GM12878 (cell line): ENCODE results near the gene LIN7B. TPM values are rescaled to one million over a fixed set of nuclear protein-coding genes. Genes with fewer than 3 reads are reported as not detected.

Source experiments
- ATAC-seq: fragments of 200-7000 bp; cut with Tn5 transposase; 3 replicates; pipeline ENCODE4 v1.9.1; 2020; ENCODE audit warnings: mild to moderate bottlenecking, moderate library complexity
- BruUV-seq: library from RNA; stranded (reverse); fragments of 400-500 nt; replicated peaks from 2 replicates; lab custom pipeline; 2021; lab: Mats Ljungman, UMichigan
- CTCF ChIA-PET: fragments of 300-600 bp; sonication (Branson Sonifier 250); formaldehyde crosslinking; extraction: SDS; loops from one replicate; lab custom pipeline; 2021; ENCODE audit warnings: inconsistent platforms; lab: Yijun Ruan, JAX
- POLR2A ChIA-PET: fragments of 350-600 bp; formaldehyde crosslinking; extraction: SDS; loops from one replicate; lab custom pipeline; 2021; ENCODE audit warnings: inconsistent platforms; lab: Charles Lee
- RAD21 ChIA-PET: fragments of 300-600 bp; sonication (Branson Sonifier 250); formaldehyde crosslinking; loops from one replicate; lab custom pipeline; 2023; ENCODE audit warnings: antibody characterized with exemption; ENCODE audit not compliant: unreplicated experiment; lab: Charles Lee
- SMC1A ChIA-PET: fragments of 300-600 bp; sonication (Branson Sonifier 250); formaldehyde crosslinking; loops from one replicate; lab custom pipeline; 2023; ENCODE audit not compliant: unreplicated experiment, uncharacterized antibody; lab: Charles Lee
- DNase-seq: peaks from one replicate; pipeline ENCODE4 v3.0.0-alpha.2; 2011; ENCODE audit warnings: low read depth, low spot score
- FAIRE-seq: peaks from 3 replicates; lab custom pipeline; 2011; peaks lifted over from hg19 to GRCh38; lab: Jason Lieb, UNC
- H2AFZ ChIP-seq: 2 replicates; pipeline ENCODE4 v1.6.0; 2011; ENCODE audit warnings: low read depth, low read length, control low read depth; ENCODE audit not compliant: control insufficient read depth
- H3K27ac ChIP-seq: 2 replicates; pipeline ENCODE4 v1.5.1; 2011; ENCODE audit warnings: control low read depth; ENCODE audit not compliant: control insufficient read depth, insufficient read depth
- H3K27me3 ChIP-seq, 2 experiments: replicated peaks in 1 of 2; 2 replicates each; pipeline versions ENCODE4 v1.6.0 to v1.6.1; 2011; ENCODE audit warnings: low read length in 1 of 2; ENCODE audit not compliant: control insufficient read depth in 2 of 2, insufficient read depth in 2 of 2
- H3K36me3 ChIP-seq, 2 experiments: 2 replicates each; pipeline ENCODE4 v1.5.1; 2011; ENCODE audit warnings: low read length in 1 of 2; ENCODE audit not compliant: control insufficient read depth in 2 of 2, insufficient read depth in 2 of 2
- H3K4me1 ChIP-seq: 2 replicates; pipeline ENCODE4 v1.6.1; 2011; ENCODE audit warnings: mild to moderate bottlenecking, low read length, moderate library complexity, mixed read lengths; ENCODE audit not compliant: control insufficient read depth, insufficient read depth
- H3K4me2 ChIP-seq: 2 replicates; pipeline ENCODE4 v1.6.0; 2011; ENCODE audit warnings: control low read depth; ENCODE audit not compliant: control insufficient read depth, insufficient read depth
- H3K4me3 ChIP-seq: fragments of 200-600 bp; sonication (generic); 2 replicates; pipeline ENCODE4 v1.5.1; 2016
- H3K79me2 ChIP-seq: 2 replicates; pipeline ENCODE4 v1.6.0; 2011; ENCODE audit warnings: low read length; ENCODE audit not compliant: control insufficient read depth, insufficient read depth
- H3K9ac ChIP-seq: 2 replicates; pipeline ENCODE4 v1.8.0; 2011; ENCODE audit warnings: low read length, control low read depth, mixed read lengths; ENCODE audit not compliant: control insufficient read depth, insufficient read depth
- H3K9me3 ChIP-seq: replicated peaks from 3 replicates; pipeline ENCODE4 v1.5.1; 2011; ENCODE audit warnings: mild to moderate bottlenecking, low read length; ENCODE audit not compliant: control insufficient read depth, insufficient read depth
- H4K20me1 ChIP-seq: 2 replicates; pipeline ENCODE4 v1.6.0; 2011; ENCODE audit not compliant: control insufficient read depth, insufficient read depth
- ATF7 ChIP-seq: fragments of 450-650 bp; IDR thresholded peaks from 2 replicates; pipeline ENCODE4 v1.6.1; 2016; ENCODE audit warnings: low read depth, mild to moderate bottlenecking
- EED ChIP-seq: sonication (generic); IDR thresholded peaks from 2 replicates; pipeline ENCODE4 v1.6.1; 2016; ENCODE audit warnings: antibody characterized with exemption, low read depth
- HDAC6 ChIP-seq: fragments of 200-600 bp; sonication (generic); IDR thresholded peaks from one replicate; pipeline ENCODE4 v1.8.0; 2017; ENCODE audit warnings: antibody characterized with exemption; ENCODE audit not compliant: unreplicated experiment
- JUND ChIP-seq: IDR thresholded peaks from 2 replicates; pipeline ENCODE4 v1.6.1; 2012; ENCODE audit warnings: low read depth, mild to moderate bottlenecking, low read length, improper control_type of control experiment, moderate library complexity
- KLF5 ChIP-seq: fragments of 450-650 bp; IDR thresholded peaks from 2 replicates; pipeline ENCODE4 v1.6.1; 2014; ENCODE audit warnings: mild to moderate bottlenecking; ENCODE audit not compliant: partially characterized antibody
- MEF2A ChIP-seq: IDR thresholded peaks from 2 replicates; pipeline ENCODE4 v1.6.1; 2011; ENCODE audit warnings: low read depth, mild to moderate bottlenecking, low read length, moderate library complexity; ENCODE audit not compliant: insufficient read depth
- MEF2B ChIP-seq: fragments of 450-650 bp; IDR thresholded peaks from 2 replicates; pipeline ENCODE4 v1.6.1; 2018; ENCODE audit warnings: mild to moderate bottlenecking, moderate library complexity; ENCODE audit not compliant: partially characterized antibody, poor library complexity, severe bottlenecking
- NRF1 ChIP-seq: conservative IDR thresholded peaks from 2 replicates; pipeline ENCODE4 v1.6.1; 2011; ENCODE audit warnings: mild to moderate bottlenecking, low read depth, low read length, improper control_type of control experiment
- PAX5 ChIP-seq: IDR thresholded peaks from 2 replicates; pipeline ENCODE4 v1.6.1; 2011; ENCODE audit warnings: low read depth, low read length, borderline replicate concordance
- POU2F2 ChIP-seq: IDR thresholded peaks from 3 replicates; pipeline ENCODE4 v1.6.1; 2011; ENCODE audit warnings: low read depth, mild to moderate bottlenecking, low read length, borderline replicate concordance
- SRF ChIP-seq, 2 experiments: IDR thresholded peaks; 2 replicates each; pipeline ENCODE4 v1.6.1; 2011; ENCODE audit warnings: low read depth in 2 of 2, low read length in 2 of 2, mild to moderate bottlenecking in 1 of 2, moderate library complexity in 1 of 2
- TARDBP ChIP-seq: IDR thresholded peaks from 2 replicates; pipeline ENCODE4 v1.6.1; 2016; ENCODE audit warnings: borderline replicate concordance
- ZNF207 ChIP-seq: fragments of 450-650 bp; IDR thresholded peaks from 2 replicates; pipeline ENCODE4 v1.6.1; 2014; ENCODE audit warnings: antibody characterized with exemption, mild to moderate bottlenecking, borderline replicate concordance
- WGBS: methylation state at CpG from one replicate; pipeline ENCODE4 v1.1.6; 2016; ENCODE audit warnings: low lambda C conversion rate; ENCODE audit not compliant: insufficient replicate concordance, insufficient coverage; ENCODE audit errors: missing lambda C conversion rate; 5-methylcytosine and 5-hydroxymethylcytosine counted together
- in situ Hi-C: fragments of 300-500 bp; cut with MboI; formaldehyde crosslinking; loops from 9 replicates; pipeline ENCODE4 v1.14.3; 2018; ENCODE audit warnings: mixed read lengths
- intact Hi-C: fragments of 100-400 bp; cut with micrococcal nuclease; formaldehyde crosslinking; loops from one replicate; pipeline ENCODE4 v1.14.2; 2022; ENCODE audit not compliant: unreplicated experiment
- polyA plus RNA-seq, 11 experiments: library from polyadenylated mRNA; depleted of rRNA in 4 of 11; unstranded in 6 of 11; stranded (reverse) in 5 of 11; fragments of >200 nt; fragmentation: Nextera tagmentation in 4 of 11; fragmentation: Illumina TruSeq in 1 of 11; extraction: Ambion mirVana in 4 of 11; extraction: Trizol in 1 of 11; gene quantifications; 1 replicate in 1 of 11; 2 replicates in 10 of 11; pipeline versions ENCODE4 v1.2.1 to v1.2.3, GENCODE V29; 2011 to 2016; ENCODE audit warnings: inconsistent platforms in 2 of 11, missing spikeins in 2 of 11, low read depth in 1 of 11
- total RNA-seq, 4 experiments: library from RNA; depleted of rRNA in 3 of 4; stranded (reverse); fragments of >200 nt in 3 of 4; fragmentation: Illumina TruSeq in 1 of 4; extraction: Trizol in 1 of 4; gene quantifications; 2 replicates each; pipeline versions ENCODE4 v1.2.1 to v1.2.3, GENCODE V29; 2013 to 2021
- TF ChIP-seq, protein P1 (sequence below): fragments of 450-650 bp; IDR thresholded peaks from 2 replicates; pipeline ENCODE4 v1.6.1; 2016; ENCODE audit warnings: mild to moderate bottlenecking, moderate library complexity, borderline replicate concordance

The LIN7B gene
- total and polyA plus RNA-seq, 10 of the 15 experiments (the other 5 are each of a cell fraction or from before 2014, with no cell fraction given) = 0.15 to 3.5 (median 1.6) TPM; not detected in 2

DNA sequence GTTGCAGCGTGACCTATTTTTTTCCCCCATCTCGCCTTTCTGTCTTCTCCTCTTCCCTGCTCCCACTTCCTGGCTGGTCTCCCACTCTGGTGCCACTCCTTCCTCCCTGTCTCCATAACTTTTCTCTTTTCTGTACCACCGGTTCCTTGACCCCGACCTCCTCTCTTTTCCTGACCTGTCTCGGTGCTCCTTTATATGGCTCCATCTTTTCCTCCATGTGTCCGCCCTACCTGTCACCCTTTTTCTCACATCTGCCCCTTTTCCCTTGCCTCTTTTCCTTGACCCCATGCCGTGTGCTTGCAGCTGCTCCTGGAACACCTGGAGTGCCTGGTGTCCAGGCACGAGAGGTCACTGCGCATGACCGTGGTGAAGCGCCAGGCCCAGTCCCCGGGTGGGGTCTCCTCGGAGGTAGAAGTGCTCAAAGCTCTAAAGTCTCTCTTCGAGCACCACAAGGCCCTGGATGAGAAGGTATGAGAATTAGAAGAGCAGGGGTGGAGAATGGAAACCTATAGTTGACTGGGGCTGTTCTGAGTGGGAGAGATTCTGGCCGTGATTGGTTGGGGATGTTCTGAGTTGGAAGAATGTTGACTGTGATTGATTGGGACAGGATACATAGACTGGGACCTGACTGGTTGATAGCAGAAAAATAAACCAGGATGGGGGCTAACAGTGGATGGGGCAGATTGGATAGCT lies 14.5 kb downstream of the LIN7B start:
- FAIRE-seq = peak; percentile 23
- peak overlapping the region; percentile 52; the same call in 1 of the 2 replicates for H3K4me2 ChIP-seq
- in situ Hi-C loops = no loop called here

DNA sequence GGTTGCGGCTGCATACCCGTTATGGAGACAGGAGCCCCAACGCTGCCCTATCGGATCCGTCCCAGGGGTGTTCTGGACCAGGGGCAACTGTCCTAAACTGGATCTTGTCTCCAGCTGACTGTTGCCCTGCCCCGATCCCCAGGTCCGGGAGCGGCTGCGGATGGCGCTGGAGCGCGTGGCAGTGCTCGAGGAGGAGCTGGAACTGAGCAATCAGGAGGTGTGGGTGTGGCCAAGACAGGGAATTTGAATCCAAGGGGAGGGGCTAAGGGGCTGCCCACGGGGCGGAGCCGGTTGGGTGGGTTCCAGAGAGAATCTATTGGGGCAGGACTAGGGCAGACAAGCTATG lies 15.0 kb downstream of the LIN7B start:
- Histone ChIP-seq H3K9ac (no peak overlapping the region), H3K36me3 (no peaks in the 10 kb centered on the region; a peak in 1 of 4 replicates), H3K4me3 (no peak overlapping the region), H3K4me2 (no peak overlapping the region), H2AFZ (no peak overlapping the region), H3K27me3 (no peaks in the 10 kb centered on the region), H3K27ac (no peak overlapping the region), H3K79me2 (no peaks in the 10 kb centered on the region), H3K9me3 (no peaks in the 10 kb centered on the region; the same call in 2 of the 3 replicates), H3K4me1 (peaks cover 3% of the 10 kb centered on the region; the same call in 1 of the 2 replicates), H4K20me1 (no peaks in the 10 kb centered on the region)
- WGBS = 80% methylated on average over 16 of the region's 16 CpGs
- intact Hi-C loops (no loop called here), in situ Hi-C loops (no loop called here)
- ATAC-seq = no peak
- ChIA-PET RAD21 (no interaction called here), POLR2A (no interaction called here), CTCF (interaction anchor here (0.6 to 2.2 kb wide), 3 partner anchors 15 to 448 kb away, joined by 3 to 13 read pairs (median 4); partner anchors contain the start of gene LIN7B), SMC1A (no interaction called here)
- DNase-seq = no peak
- FAIRE-seq = no peak
- BruUV-seq = no TSS peak
- no peak for TF ChIP-seq POU2F2
- no peak for TF ChIP-seq ATF7
- TF ChIP-seq NRF1 = no peak
- no peak for TF ChIP-seq PAX5
- TF ChIP-seq TARDBP = no peak
- no peak for TF ChIP-seq MEF2B
- no peak for TF ChIP-seq ZNF207
- no peak for TF ChIP-seq JUND
- no peak for TF ChIP-seq EED
- TF ChIP-seq MEF2A = no peak
- TF ChIP-seq SRF (IDR thresholded peaks at IDR 0.05; ENCODE audit: low read depth in 2 of 2, low read length in 2 of 2) = no peak
- TF ChIP-seq, protein P1, sequence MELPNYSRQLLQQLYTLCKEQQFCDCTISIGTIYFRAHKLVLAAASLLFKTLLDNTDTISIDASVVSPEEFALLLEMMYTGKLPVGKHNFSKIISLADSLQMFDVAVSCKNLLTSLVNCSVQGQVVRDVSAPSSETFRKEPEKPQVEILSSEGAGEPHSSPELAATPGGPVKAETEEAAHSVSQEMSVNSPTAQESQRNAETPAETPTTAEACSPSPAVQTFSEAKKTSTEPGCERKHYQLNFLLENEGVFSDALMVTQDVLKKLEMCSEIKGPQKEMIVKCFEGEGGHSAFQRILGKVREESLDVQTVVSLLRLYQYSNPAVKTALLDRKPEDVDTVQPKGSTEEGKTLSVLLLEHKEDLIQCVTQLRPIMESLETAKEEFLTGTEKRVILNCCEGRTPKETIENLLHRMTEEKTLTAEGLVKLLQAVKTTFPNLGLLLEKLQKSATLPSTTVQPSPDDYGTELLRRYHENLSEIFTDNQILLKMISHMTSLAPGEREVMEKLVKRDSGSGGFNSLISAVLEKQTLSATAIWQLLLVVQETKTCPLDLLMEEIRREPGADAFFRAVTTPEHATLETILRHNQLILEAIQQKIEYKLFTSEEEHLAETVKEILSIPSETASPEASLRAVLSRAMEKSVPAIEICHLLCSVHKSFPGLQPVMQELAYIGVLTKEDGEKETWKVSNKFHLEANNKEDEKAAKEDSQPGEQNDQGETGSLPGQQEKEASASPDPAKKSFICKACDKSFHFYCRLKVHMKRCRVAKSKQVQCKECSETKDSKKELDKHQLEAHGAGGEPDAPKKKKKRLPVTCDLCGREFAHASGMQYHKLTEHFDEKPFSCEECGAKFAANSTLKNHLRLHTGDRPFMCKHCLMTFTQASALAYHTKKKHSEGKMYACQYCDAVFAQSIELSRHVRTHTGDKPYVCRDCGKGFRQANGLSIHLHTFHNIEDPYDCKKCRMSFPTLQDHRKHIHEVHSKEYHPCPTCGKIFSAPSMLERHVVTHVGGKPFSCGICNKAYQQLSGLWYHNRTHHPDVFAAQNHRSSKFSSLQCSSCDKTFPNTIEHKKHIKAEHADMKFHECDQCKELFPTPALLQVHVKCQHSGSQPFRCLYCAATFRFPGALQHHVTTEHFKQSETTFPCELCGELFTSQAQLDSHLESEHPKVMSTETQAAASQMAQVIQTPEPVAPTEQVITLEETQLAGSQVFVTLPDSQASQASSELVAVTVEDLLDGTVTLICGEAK = no peak

More for the DNA sequence above, 14.5 kb downstream of the LIN7B start:
- DNase-seq = no peak
- no peaks in the 10 kb centered on the region; the same call in 2 of the 3 replicates for H3K9me3 ChIP-seq
- CTCF ChIA-PET = interaction anchor here (0.6 to 2.2 kb wide), 6 partner anchors 14 to 135 kb away, joined by 3 to 13 read pairs (median 4); partner anchors contain the start of genes GYS1, LIN7B and RUVBL2
- POLR2A ChIA-PET = no interaction called here
- H3K27ac ChIP-seq = no peak overlapping the region
- no peaks in the 10 kb centered on the region for H3K27me3 ChIP-seq
- no peak for TF ChIP-seq KLF5
- no peak for TF ChIP-seq HDAC6
- intact Hi-C loops = no loop called here
- no peaks in the 10 kb centered on the region for H3K79me2 ChIP-seq
- no peak for ATAC-seq
- H3K4me3 ChIP-seq = no peak overlapping the region
- no TSS peak for BruUV-seq
- no peaks in the 10 kb centered on the region for H4K20me1 ChIP-seq
- SMC1A ChIA-PET = interaction anchor here (0.8 kb wide), 1 partner anchor 31 kb away, joined by 3 read pairs; no protein-coding TSS in a partner anchor
- WGBS = 71% methylated on average over 14 of the region's 15 CpGs
- peaks cover 3% of the 10 kb centered on the region; the same call in 1 of the 2 replicates for H3K4me1 ChIP-seq
- no peak overlapping the region for H3K9ac ChIP-seq
- RAD21 ChIA-PET = interaction anchor here (1.0 to 1.4 kb wide), 3 partner anchors 14 to 80 kb away, joined by 3 to 7 read pairs (median 4); partner anchors contain the start of gene LIN7B
- no peaks in the 10 kb centered on the region; a peak in 1 of 4 replicates for H3K36me3 ChIP-seq
- H2AFZ ChIP-seq = peak overlapping the region; percentile 7; the same call in 1 of the 2 replicates
